GM21360 (cell line): Measurements from ENCODE around the gene ST6GALNAC5.
"Not testable (repeated sequence)": the region's sequence is repeated elsewhere in the genome, so short reads cannot be mapped to it uniquely, and the experiment has no call there.

Source experiments
- ATAC-seq: cut with Tn5 transposase; IDR thresholded peaks from one replicate; pipeline ENCODE4 v1.9.1; 2021; ENCODE audit warnings: mild to moderate bottlenecking, moderate library complexity; ENCODE audit not compliant: unreplicated experiment

The ST6GALNAC5 gene

GRCh38 chr1:76867342-76868130 lies at the start of gene ST6GALNAC5:
TSS of gene ST6GALNAC5 (plus strand) at chr1:76867480.
- ATAC-seq: no peak

GRCh38 chr1:76820028-76820427 lies 47.3 kb upstream of the ST6GALNAC5 start:
- ATAC-seq: no peak

GRCh38 chr1:76822961-76823360 lies 44.3 kb upstream of the ST6GALNAC5 start:
- not testable (repeated sequence) for ATAC-seq

GRCh38 chr1:76824106-76824505 lies 43.2 kb upstream of the ST6GALNAC5 start:
- ATAC-seq: no peak

- no peak for ATAC-seq
Observed at GRCh38 chr1:76826072-76826845, 41.0 kb upstream of the ST6GALNAC5 start.

GRCh38 chr1:76827066-76827465 lies 40.2 kb upstream of the ST6GALNAC5 start:
- no peak for ATAC-seq

GRCh38 chr1:76830373-76830772 lies 36.9 kb upstream of the ST6GALNAC5 start:
- no peak for ATAC-seq

- no peak for ATAC-seq
Observed at GRCh38 chr1:76832521-76832920, 34.8 kb upstream of the ST6GALNAC5 start.

GRCh38 chr1:76833151-76833550 lies 34.1 kb upstream of the ST6GALNAC5 start:
- ATAC-seq: no peak

GRCh38 chr1:76833856-76834255 lies 33.4 kb upstream of the ST6GALNAC5 start:
- no peak for ATAC-seq

- ATAC-seq: no peak
Observed at GRCh38 chr1:76835203-76835602, 32.1 kb upstream of the ST6GALNAC5 start.

- ATAC-seq: no peak
Observed at GRCh38 chr1:76840278-76840677, 27.0 kb upstream of the ST6GALNAC5 start.

- ATAC-seq: no peak
Observed at GRCh38 chr1:76841460-76841859, 25.8 kb upstream of the ST6GALNAC5 start.

- ATAC-seq: no peak
Observed at GRCh38 chr1:76843821-76844464, 23.3 kb upstream of the ST6GALNAC5 start.

- ATAC-seq: no peak
Observed at GRCh38 chr1:76854255-76854654, 13.0 kb upstream of the ST6GALNAC5 start.

- ATAC-seq: no peak
Observed at GRCh38 chr1:76856104-76856503, 11.2 kb upstream of the ST6GALNAC5 start.

GRCh38 chr1:76857138-76857537 lies 10.1 kb upstream of the ST6GALNAC5 start:
- no peak for ATAC-seq

- ATAC-seq: no peak
Observed at GRCh38 chr1:76857973-76858372, 9.3 kb upstream of the ST6GALNAC5 start.

GRCh38 chr1:76861149-76861548 lies 6.1 kb upstream of the ST6GALNAC5 start:
- no peak for ATAC-seq

GRCh38 chr1:76862447-76862846 lies 4.8 kb upstream of the ST6GALNAC5 start:
- no peak for ATAC-seq

GRCh38 chr1:76864383-76864782 lies 2.9 kb upstream of the ST6GALNAC5 start:
- ATAC-seq: no peak
